NB4 (cell line): ENCODE measurements around the gene TEX22.

Experiments used
- MAX ChIP-seq: IDR thresholded peaks from 2 replicates; pipeline ENCODE4 v1.6.1; 2011; ENCODE audit warnings: low read depth, low read length
- MYC ChIP-seq: IDR thresholded peaks from 2 replicates; pipeline ENCODE4 v1.6.1; 2011; ENCODE audit warnings: low read depth, low read length
- POLR2A ChIP-seq: IDR thresholded peaks from 2 replicates; pipeline ENCODE4 v1.6.1; 2011; ENCODE audit warnings: mild to moderate bottlenecking; ENCODE audit not compliant: insufficient read length; ENCODE audit errors: extremely low read depth
- TF ChIP-seq, protein P1 (sequence below): IDR thresholded peaks from one replicate; pipeline ENCODE4 v1.5.1; 2012; ENCODE audit warnings: low read depth, low read length

DNA sequence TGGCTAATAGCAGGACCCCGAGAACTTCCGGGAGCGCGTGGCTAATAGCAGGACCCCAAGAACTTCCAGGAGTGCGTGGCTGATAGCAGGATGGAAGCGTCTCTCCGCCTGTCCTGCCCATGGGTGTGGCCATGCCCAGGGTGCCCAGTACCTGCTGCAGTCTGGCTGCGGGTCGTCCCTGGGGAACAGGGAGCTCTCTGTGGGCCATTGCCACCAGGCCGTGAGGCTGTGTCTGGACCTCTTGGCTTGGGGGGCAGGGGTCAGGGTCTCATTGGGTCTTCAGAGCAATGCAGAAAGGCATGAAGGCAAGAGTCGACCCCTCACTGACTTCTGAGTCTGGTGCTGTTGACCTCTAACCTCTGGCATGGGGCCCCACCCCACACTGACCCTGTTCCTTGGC is 48.3 kb upstream of the TEX22 start:
- TF ChIP-seq, protein P1, sequence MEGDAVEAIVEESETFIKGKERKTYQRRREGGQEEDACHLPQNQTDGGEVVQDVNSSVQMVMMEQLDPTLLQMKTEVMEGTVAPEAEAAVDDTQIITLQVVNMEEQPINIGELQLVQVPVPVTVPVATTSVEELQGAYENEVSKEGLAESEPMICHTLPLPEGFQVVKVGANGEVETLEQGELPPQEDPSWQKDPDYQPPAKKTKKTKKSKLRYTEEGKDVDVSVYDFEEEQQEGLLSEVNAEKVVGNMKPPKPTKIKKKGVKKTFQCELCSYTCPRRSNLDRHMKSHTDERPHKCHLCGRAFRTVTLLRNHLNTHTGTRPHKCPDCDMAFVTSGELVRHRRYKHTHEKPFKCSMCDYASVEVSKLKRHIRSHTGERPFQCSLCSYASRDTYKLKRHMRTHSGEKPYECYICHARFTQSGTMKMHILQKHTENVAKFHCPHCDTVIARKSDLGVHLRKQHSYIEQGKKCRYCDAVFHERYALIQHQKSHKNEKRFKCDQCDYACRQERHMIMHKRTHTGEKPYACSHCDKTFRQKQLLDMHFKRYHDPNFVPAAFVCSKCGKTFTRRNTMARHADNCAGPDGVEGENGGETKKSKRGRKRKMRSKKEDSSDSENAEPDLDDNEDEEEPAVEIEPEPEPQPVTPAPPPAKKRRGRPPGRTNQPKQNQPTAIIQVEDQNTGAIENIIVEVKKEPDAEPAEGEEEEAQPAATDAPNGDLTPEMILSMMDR, result no peak
- no peak for TF ChIP-seq POLR2A
- TF ChIP-seq MAX, result no peak
- TF ChIP-seq MYC, result no peak
